ENCODE measurements around the gene PLAAT4. TPM values are rescaled to one million over a fixed set of nuclear protein-coding genes. Genes with fewer than 3 reads are reported as not detected.

PLAAT4 gene
- total and polyA plus RNA-seq, 10 of the 15 experiments (the other 5 are each of a cell fraction or from before 2014, with no cell fraction given): 6.0 to 34.3 (median 12.4) TPM

GRCh38 chr11:63534895-63535461, 1.6 kb upstream of the PLAAT4 start:
- ATAC-seq: peak; percentile 75
- CTCF ChIA-PET: interaction anchor here (0.7 kb wide), 1 partner anchor 167 kb away, joined by 4 read pairs; no protein-coding TSS in a partner anchor
- POLR2A ChIA-PET: interaction anchor here (0.9 to 2.1 kb wide), 2 partner anchors 10 to 31 kb away, joined by 3 to 9 read pairs; no protein-coding TSS in a partner anchor
- peak overlapping the region; percentile 47 for H3K27ac ChIP-seq (ENCODE audit: control insufficient read depth, insufficient read depth)
- peak; percentile 35 for DNase-seq (ENCODE audit: low read depth, low spot score)
- no peaks in the 10 kb centered on the region for H3K36me3 ChIP-seq (ENCODE audit: control insufficient read depth in 2 of 2, insufficient read depth in 2 of 2, low read length in 1 of 2)
- no peak overlapping the region for H3K9ac ChIP-seq (ENCODE audit: control insufficient read depth, insufficient read depth, low read length)
- H3K27me3 ChIP-seq (replicated peaks in 1 of 2; ENCODE audit: control insufficient read depth in 2 of 2, insufficient read depth in 2 of 2, low read length in 1 of 2): no peaks in the 10 kb centered on the region
- H3K4me3 ChIP-seq: no peak overlapping the region
- intact Hi-C loops (cut with micrococcal nuclease; ENCODE audit: unreplicated experiment): loop anchor here (1.0 kb wide), 1 partner anchor 32 kb away; no protein-coding TSS in a partner anchor
- peak overlapping the region; percentile 63 for H2AFZ ChIP-seq (ENCODE audit: control insufficient read depth, low read depth, low read length)
- H3K4me2 ChIP-seq (ENCODE audit: control insufficient read depth, insufficient read depth): peak overlapping the region; percentile 77
- SMC1A ChIA-PET (ENCODE audit: uncharacterized antibody, unreplicated experiment): interaction anchor here (0.5 to 3.7 kb wide), 5 partner anchors 31 to 120 kb away, joined by 3 to 12 read pairs (median 3); no protein-coding TSS in a partner anchor
- WGBS (ENCODE audit: insufficient coverage, insufficient replicate concordance, low lambda C conversion rate, missing lambda C conversion rate): 36% methylated on average over 5 of the region's 5 CpGs
- peaks cover 34% of the 10 kb centered on the region for H3K4me1 ChIP-seq (ENCODE audit: control insufficient read depth, insufficient read depth, low read length)
- no peaks in the 10 kb centered on the region for H4K20me1 ChIP-seq (ENCODE audit: control insufficient read depth, insufficient read depth)
- BruUV-seq (replicated peaks): no TSS peak
- peak; percentile 90 for FAIRE-seq
- H3K79me2 ChIP-seq (ENCODE audit: control insufficient read depth, insufficient read depth, low read length): no peaks in the 10 kb centered on the region
- RAD21 ChIA-PET (ENCODE audit: unreplicated experiment): interaction anchor here (0.6 to 1.0 kb wide), 2 partner anchors 32 to 107 kb away, joined by 4 read pairs; no protein-coding TSS in a partner anchor
- no peaks in the 10 kb centered on the region for H3K9me3 ChIP-seq (replicated peaks; ENCODE audit: control insufficient read depth, insufficient read depth, low read length)
- in situ Hi-C loops (cut with MboI): no loop called here
- TF ChIP-seq HDAC2 (IDR thresholded peaks at IDR 0.05): no peak
- no peak for TF ChIP-seq JUND (IDR thresholded peaks at IDR 0.05; ENCODE audit: low read depth, low read length)
- no peak for TF ChIP-seq RAD51 (IDR thresholded peaks at IDR 0.05)
- TF ChIP-seq CUX1 (IDR thresholded peaks at IDR 0.05; ENCODE audit: insufficient replicate concordance, low read depth, low read length): no peak
- TF ChIP-seq, protein P1, sequence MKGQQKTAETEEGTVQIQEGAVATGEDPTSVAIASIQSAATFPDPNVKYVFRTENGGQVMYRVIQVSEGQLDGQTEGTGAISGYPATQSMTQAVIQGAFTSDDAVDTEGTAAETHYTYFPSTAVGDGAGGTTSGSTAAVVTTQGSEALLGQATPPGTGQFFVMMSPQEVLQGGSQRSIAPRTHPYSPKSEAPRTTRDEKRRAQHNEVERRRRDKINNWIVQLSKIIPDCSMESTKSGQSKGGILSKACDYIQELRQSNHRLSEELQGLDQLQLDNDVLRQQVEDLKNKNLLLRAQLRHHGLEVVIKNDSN (IDR thresholded peaks at IDR 0.05; ENCODE audit: borderline replicate concordance, extremely low read length, insufficient read depth, low read depth, low read length): no peak
- no peak for TF ChIP-seq ZBTB33 (IDR thresholded peaks at IDR 0.05)
- no peak for TF ChIP-seq SREBF2 (IDR thresholded peaks at IDR 0.05; ENCODE audit: low read length)
- TF ChIP-seq LARP7 (IDR thresholded peaks at IDR 0.05): no peak
- TF ChIP-seq, protein P2, sequence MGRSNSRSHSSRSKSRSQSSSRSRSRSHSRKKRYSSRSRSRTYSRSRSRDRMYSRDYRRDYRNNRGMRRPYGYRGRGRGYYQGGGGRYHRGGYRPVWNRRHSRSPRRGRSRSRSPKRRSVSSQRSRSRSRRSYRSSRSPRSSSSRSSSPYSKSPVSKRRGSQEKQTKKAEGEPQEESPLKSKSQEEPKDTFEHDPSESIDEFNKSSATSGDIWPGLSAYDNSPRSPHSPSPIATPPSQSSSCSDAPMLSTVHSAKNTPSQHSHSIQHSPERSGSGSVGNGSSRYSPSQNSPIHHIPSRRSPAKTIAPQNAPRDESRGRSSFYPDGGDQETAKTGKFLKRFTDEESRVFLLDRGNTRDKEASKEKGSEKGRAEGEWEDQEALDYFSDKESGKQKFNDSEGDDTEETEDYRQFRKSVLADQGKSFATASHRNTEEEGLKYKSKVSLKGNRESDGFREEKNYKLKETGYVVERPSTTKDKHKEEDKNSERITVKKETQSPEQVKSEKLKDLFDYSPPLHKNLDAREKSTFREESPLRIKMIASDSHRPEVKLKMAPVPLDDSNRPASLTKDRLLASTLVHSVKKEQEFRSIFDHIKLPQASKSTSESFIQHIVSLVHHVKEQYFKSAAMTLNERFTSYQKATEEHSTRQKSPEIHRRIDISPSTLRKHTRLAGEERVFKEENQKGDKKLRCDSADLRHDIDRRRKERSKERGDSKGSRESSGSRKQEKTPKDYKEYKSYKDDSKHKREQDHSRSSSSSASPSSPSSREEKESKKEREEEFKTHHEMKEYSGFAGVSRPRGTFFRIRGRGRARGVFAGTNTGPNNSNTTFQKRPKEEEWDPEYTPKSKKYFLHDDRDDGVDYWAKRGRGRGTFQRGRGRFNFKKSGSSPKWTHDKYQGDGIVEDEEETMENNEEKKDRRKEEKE (IDR thresholded peaks at IDR 0.05): no peak
- no peak for TF ChIP-seq E2F4 (IDR thresholded peaks at IDR 0.05; ENCODE audit: low read depth, low read length)
- no peak for TF ChIP-seq GATAD2B (conservative IDR thresholded peaks at IDR 0.05; ENCODE audit: low read depth)
